WTC11 (cell line): Measurements from ENCODE around the gene GATA2. TPM values are rescaled to one million over a fixed set of nuclear protein-coding genes. Genes with fewer than 3 reads are reported as not detected.

Experiments used
- ATAC-seq: fragments of 200-7000 bp; cut with Tn5 transposase; 2 replicates; pipeline ENCODE4 v1.10.0; 2021; ENCODE audit warnings: mild to moderate bottlenecking, moderate library complexity
- CTCF ChIA-PET: fragments of 300-600 bp; sonication (Branson Sonifier 250); formaldehyde crosslinking; loops from one replicate; lab custom pipeline; 2021; ENCODE audit warnings: antibody characterized with exemption; lab: Charles Lee
- POLR2A ChIA-PET: fragments of 350-600 bp; sonication (Branson Sonifier 250); formaldehyde crosslinking; loops from one replicate; lab custom pipeline; 2021; ENCODE audit warnings: antibody characterized with exemption; lab: Charles Lee
- DNase-seq: peaks from one replicate; pipeline ENCODE4 v3.0.0; 2021; ENCODE audit warnings: low spot score
- H3K27ac Mint-ChIP-seq: 2 replicates; pipeline ENCODE4 v1.8.0; 2021; ENCODE audit warnings: mixed read lengths
- H3K27me3 Mint-ChIP-seq: 2 replicates; pipeline ENCODE4 v1.8.0; 2021; ENCODE audit warnings: low read depth, mild to moderate bottlenecking, moderate library complexity, mixed read lengths
- H3K36me3 Mint-ChIP-seq: 2 replicates; pipeline ENCODE4 v1.8.0; 2021; ENCODE audit warnings: mixed read lengths
- H3K4me1 Mint-ChIP-seq: 2 replicates; pipeline ENCODE4 v1.8.0; 2022; ENCODE audit warnings: mixed read lengths
- H3K4me3 Mint-ChIP-seq: 2 replicates; pipeline ENCODE4 v1.8.0; 2021; ENCODE audit warnings: mild to moderate bottlenecking, moderate library complexity, mixed read lengths
- H3K9me3 Mint-ChIP-seq: 2 replicates; pipeline ENCODE4 v1.8.0; 2021; ENCODE audit warnings: mixed read lengths
- AR ChIP-seq: fragments of 250-450 bp; sonication (Bioruptor Pico); IDR thresholded peaks from 2 replicates; pipeline ENCODE4 v1.9.0; 2021; ENCODE audit warnings: mild to moderate bottlenecking
- CREM ChIP-seq: sonication (generic); formaldehyde crosslinking; IDR thresholded peaks from 2 replicates; pipeline ENCODE4 v1.8.1; 2022; ENCODE audit warnings: mild to moderate bottlenecking, missing genetic modification reagents, moderate library complexity
- EMX1 ChIP-seq: fragments of 250-450 bp; sonication (Bioruptor Pico); IDR thresholded peaks from 2 replicates; pipeline ENCODE4 v1.8.0; 2021; ENCODE audit warnings: mild to moderate bottlenecking
- ESRRA ChIP-seq: sonication (generic); formaldehyde crosslinking; IDR thresholded peaks from 2 replicates; pipeline ENCODE4 v1.8.1; 2022; ENCODE audit warnings: mild to moderate bottlenecking, missing genetic modification reagents, borderline replicate concordance
- IRF2 ChIP-seq: sonication (generic); formaldehyde crosslinking; IDR thresholded peaks from 2 replicates; pipeline ENCODE4 v1.8.0; 2022; ENCODE audit warnings: low read depth, missing genetic modification reagents, borderline replicate concordance
- MXD4 ChIP-seq: fragments of 250-450 bp; sonication (Bioruptor Pico); IDR thresholded peaks from 2 replicates; pipeline ENCODE4 v1.8.0; 2021; ENCODE audit warnings: mild to moderate bottlenecking, moderate library complexity, borderline replicate concordance
- NFATC4 ChIP-seq: fragments of 250-450 bp; sonication (Bioruptor Pico); IDR thresholded peaks from 2 replicates; pipeline ENCODE4 v1.9.0; 2021; ENCODE audit warnings: mild to moderate bottlenecking
- SMAD4 ChIP-seq: sonication (generic); formaldehyde crosslinking; IDR thresholded peaks from 2 replicates; pipeline ENCODE4 v1.8.0; 2022; ENCODE audit warnings: mild to moderate bottlenecking, missing genetic modification reagents
- TEAD1 ChIP-seq: sonication (generic); formaldehyde crosslinking; IDR thresholded peaks from 2 replicates; pipeline ENCODE4 v1.8.0; 2022; ENCODE audit warnings: mild to moderate bottlenecking, missing genetic modification reagents
- TEAD4 ChIP-seq: sonication (generic); formaldehyde crosslinking; IDR thresholded peaks from 2 replicates; pipeline ENCODE4 v1.8.0; 2022; ENCODE audit warnings: mild to moderate bottlenecking, missing genetic modification reagents
- ZNF219 ChIP-seq: sonication (generic); formaldehyde crosslinking; IDR thresholded peaks from 2 replicates; pipeline ENCODE4 v1.8.0; 2023; ENCODE audit warnings: missing genetic modification reagents, mild to moderate bottlenecking, borderline replicate concordance
- ZNF512 ChIP-seq: sonication (generic); formaldehyde crosslinking; IDR thresholded peaks from 2 replicates; pipeline ENCODE4 v1.8.1; 2022; ENCODE audit warnings: missing genetic modification reagents, borderline replicate concordance
- ZSCAN18 ChIP-seq: fragments of 250-450 bp; sonication (Bioruptor Pico); IDR thresholded peaks from 2 replicates; pipeline ENCODE4 v2.1.2; 2022; ENCODE audit warnings: mild to moderate bottlenecking, moderate library complexity
- total RNA-seq: library from RNA; stranded (reverse); gene quantifications from 3 replicates; pipeline ENCODE4 v1.2.3, GENCODE V29; 2021
- TF ChIP-seq, protein P1 (sequence below): sonication (generic); formaldehyde crosslinking; IDR thresholded peaks from 2 replicates; pipeline ENCODE4 v1.8.0; 2022; ENCODE audit warnings: mild to moderate bottlenecking, missing genetic modification reagents
- TF ChIP-seq, protein P2 (sequence below): sonication (generic); formaldehyde crosslinking; IDR thresholded peaks from 2 replicates; pipeline ENCODE4 v1.8.1; 2022; ENCODE audit warnings: mild to moderate bottlenecking, moderate library complexity, missing genetic modification reagents
- TF ChIP-seq, protein P3 (sequence below): sonication (generic); formaldehyde crosslinking; IDR thresholded peaks from 2 replicates; pipeline ENCODE4 v1.8.0; 2023; ENCODE audit warnings: missing genetic modification reagents
- TF ChIP-seq, protein P4 (sequence below): fragments of 250-450 bp; sonication (Bioruptor Pico); IDR thresholded peaks from 2 replicates; pipeline ENCODE4 v1.8.0; 2021; ENCODE audit warnings: mild to moderate bottlenecking
- TF ChIP-seq, protein P5 (sequence below): sonication (generic); formaldehyde crosslinking; IDR thresholded peaks from 2 replicates; pipeline ENCODE4 v1.8.1; 2022; ENCODE audit warnings: mild to moderate bottlenecking, missing genetic modification reagents, moderate library complexity, borderline replicate concordance

The GATA2 gene
- total RNA-seq, 1 experiment from 2014 or later = 1.6 TPM

- TF ChIP-seq NFATC4 (CRISPR knock-in tag) = no peak
- TF ChIP-seq SMAD4 (CRISPR knock-in tag) = no peak
- no peak for TF ChIP-seq MXD4
- no peak for TF ChIP-seq TEAD4
Observed at GRCh38 chr3:128490650-128490914, 2.4 kb downstream of the GATA2 start (continued).

- CTCF ChIA-PET = interaction anchor here (0.7 to 3.6 kb wide), 15 partner anchors 7 to 394 kb away, joined by 3 to 14 read pairs (median 4); no protein-coding TSS in a partner anchor
- peak; percentile 1 for ATAC-seq
- peak overlapping the region; percentile 72 for H3K4me3 Mint-ChIP-seq
Observed at GRCh38 chr3:128489927-128490649, 2.9 kb downstream of the GATA2 start.

GRCh38 chr3:128489674-128489926 lies 3.4 kb downstream of the GATA2 start:
- ATAC-seq = no peak
- peaks cover 100% of the 10 kb centered on the region for H3K27me3 Mint-ChIP-seq
- CTCF ChIA-PET = interaction anchor here (0.7 to 3.6 kb wide), 15 partner anchors 8 to 394 kb away, joined by 3 to 14 read pairs (median 4); no protein-coding TSS in a partner anchor
- peaks cover 49% of the 10 kb centered on the region for H3K4me1 Mint-ChIP-seq
- no peak overlapping the region for H3K27ac Mint-ChIP-seq
- POLR2A ChIA-PET = interaction anchor here (1.0 kb wide), 1 partner anchor 10 kb away, joined by 3 read pairs; no protein-coding TSS in a partner anchor
- no peak for DNase-seq
- H3K9me3 Mint-ChIP-seq = no peaks in the 10 kb centered on the region
- H3K4me3 Mint-ChIP-seq = peak overlapping the region; percentile 72
- no peaks in the 10 kb centered on the region; the same call in 1 of the 2 replicates for H3K36me3 Mint-ChIP-seq
- TF ChIP-seq TEAD4 (no peak), MXD4 (no peak)

More at GRCh38 chr3:128489927-128490649, 2.9 kb downstream of the GATA2 start:
- TF ChIP-seq CREM (CRISPR knock-in tag) = no peak
- TF ChIP-seq ZNF512 (CRISPR knock-in tag) = no peak
- TF ChIP-seq, protein P1, sequence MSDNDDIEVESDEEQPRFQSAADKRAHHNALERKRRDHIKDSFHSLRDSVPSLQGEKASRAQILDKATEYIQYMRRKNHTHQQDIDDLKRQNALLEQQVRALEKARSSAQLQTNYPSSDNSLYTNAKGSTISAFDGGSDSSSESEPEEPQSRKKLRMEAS = 0 out of 2 replicates have a peak, but pooled peaks have one; percentile 23
- TF ChIP-seq AR (CRISPR knock-in tag) = no peak
- TF ChIP-seq ESRRA (CRISPR knock-in tag) = no peak
- TF ChIP-seq, protein P2, sequence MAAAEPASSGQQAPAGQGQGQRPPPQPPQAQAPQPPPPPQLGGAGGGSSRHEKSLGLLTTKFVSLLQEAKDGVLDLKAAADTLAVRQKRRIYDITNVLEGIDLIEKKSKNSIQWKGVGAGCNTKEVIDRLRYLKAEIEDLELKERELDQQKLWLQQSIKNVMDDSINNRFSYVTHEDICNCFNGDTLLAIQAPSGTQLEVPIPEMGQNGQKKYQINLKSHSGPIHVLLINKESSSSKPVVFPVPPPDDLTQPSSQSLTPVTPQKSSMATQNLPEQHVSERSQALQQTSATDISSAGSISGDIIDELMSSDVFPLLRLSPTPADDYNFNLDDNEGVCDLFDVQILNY (CRISPR knock-in tag) = 0 out of 2 replicates have a peak, but pooled peaks have one; percentile 33
- TF ChIP-seq, protein P3, sequence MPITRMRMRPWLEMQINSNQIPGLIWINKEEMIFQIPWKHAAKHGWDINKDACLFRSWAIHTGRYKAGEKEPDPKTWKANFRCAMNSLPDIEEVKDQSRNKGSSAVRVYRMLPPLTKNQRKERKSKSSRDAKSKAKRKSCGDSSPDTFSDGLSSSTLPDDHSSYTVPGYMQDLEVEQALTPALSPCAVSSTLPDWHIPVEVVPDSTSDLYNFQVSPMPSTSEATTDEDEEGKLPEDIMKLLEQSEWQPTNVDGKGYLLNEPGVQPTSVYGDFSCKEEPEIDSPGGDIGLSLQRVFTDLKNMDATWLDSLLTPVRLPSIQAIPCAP (CRISPR knock-in tag) = 0 out of 2 replicates have a peak, but pooled peaks have one; percentile 43
- POLR2A ChIA-PET = no interaction called here
- H3K36me3 Mint-ChIP-seq = no peaks in the 10 kb centered on the region; the same call in 1 of the 2 replicates
- H3K4me1 Mint-ChIP-seq = peaks cover 44% of the 10 kb centered on the region
- no peak overlapping the region for H3K27ac Mint-ChIP-seq
- no peaks in the 10 kb centered on the region for H3K9me3 Mint-ChIP-seq
- peaks cover 100% of the 10 kb centered on the region for H3K27me3 Mint-ChIP-seq
- peak; percentile 64 for DNase-seq

DNA sequence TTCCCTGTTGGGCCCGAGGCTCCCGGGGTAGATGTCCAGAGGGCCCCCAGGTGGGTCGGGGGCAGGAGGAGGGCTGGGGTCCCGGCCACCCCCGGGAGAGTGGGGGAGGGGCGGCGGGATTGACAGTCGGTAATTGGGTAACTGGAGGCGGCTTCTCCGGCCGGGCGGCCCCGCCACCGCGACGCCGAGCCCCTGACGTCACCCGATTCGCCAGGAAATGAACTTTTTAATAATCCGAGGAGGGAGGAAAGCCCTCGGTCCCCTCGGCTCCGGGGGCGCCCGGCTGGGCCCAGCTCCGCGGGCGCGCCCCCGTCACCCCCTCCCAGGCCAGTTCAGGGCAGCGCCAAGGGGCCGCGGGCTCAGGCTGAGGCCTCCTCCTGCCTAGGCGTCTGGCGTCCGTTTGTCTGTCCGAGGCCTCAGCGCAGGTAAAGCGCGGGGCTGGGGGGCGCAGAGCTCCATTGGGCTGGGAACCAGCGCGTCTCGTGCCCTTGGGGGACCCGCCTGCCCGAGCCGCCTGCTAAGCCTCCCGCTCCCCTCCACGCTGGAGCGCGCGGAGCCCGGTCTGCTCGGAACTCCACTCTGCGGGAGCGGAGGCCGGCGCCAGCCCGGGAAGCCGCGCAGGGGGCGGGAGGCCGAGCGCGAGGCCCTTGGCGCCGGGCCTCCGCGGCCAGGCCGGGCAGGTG lies 3.9 kb downstream of the GATA2 start:
- DNase-seq (peak; percentile 56), ATAC-seq (no peak)
- H3K4me3 Mint-ChIP-seq = peak overlapping the region; percentile 67
- TF ChIP-seq ZNF219 (CRISPR knock-in tag) = no peak
- no peak for TF ChIP-seq ZSCAN18 (CRISPR knock-in tag)
- no peak for TF ChIP-seq IRF2
- TF ChIP-seq, protein P4, sequence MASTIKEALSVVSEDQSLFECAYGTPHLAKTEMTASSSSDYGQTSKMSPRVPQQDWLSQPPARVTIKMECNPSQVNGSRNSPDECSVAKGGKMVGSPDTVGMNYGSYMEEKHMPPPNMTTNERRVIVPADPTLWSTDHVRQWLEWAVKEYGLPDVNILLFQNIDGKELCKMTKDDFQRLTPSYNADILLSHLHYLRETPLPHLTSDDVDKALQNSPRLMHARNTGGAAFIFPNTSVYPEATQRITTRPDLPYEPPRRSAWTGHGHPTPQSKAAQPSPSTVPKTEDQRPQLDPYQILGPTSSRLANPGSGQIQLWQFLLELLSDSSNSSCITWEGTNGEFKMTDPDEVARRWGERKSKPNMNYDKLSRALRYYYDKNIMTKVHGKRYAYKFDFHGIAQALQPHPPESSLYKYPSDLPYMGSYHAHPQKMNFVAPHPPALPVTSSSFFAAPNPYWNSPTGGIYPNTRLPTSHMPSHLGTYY (CRISPR knock-in tag) = no peak
- TF ChIP-seq, protein P5, sequence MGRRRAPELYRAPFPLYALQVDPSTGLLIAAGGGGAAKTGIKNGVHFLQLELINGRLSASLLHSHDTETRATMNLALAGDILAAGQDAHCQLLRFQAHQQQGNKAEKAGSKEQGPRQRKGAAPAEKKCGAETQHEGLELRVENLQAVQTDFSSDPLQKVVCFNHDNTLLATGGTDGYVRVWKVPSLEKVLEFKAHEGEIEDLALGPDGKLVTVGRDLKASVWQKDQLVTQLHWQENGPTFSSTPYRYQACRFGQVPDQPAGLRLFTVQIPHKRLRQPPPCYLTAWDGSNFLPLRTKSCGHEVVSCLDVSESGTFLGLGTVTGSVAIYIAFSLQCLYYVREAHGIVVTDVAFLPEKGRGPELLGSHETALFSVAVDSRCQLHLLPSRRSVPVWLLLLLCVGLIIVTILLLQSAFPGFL (CRISPR knock-in tag) = no peak
- TF ChIP-seq TEAD1 = no peak
- no peak for TF ChIP-seq EMX1 (CRISPR knock-in tag)
- POLR2A ChIA-PET = interaction anchor here (1.0 kb wide), 1 partner anchor 9 kb away, joined by 3 read pairs; no protein-coding TSS in a partner anchor
- H3K4me1 Mint-ChIP-seq = peaks cover 52% of the 10 kb centered on the region
- H3K27ac Mint-ChIP-seq = no peak overlapping the region
- no peaks in the 10 kb centered on the region; the same call in 1 of the 2 replicates for H3K36me3 Mint-ChIP-seq
- CTCF ChIA-PET = interaction anchor here (0.8 to 3.6 kb wide), 14 partner anchors 8 to 393 kb away, joined by 3 to 14 read pairs (median 4); no protein-coding TSS in a partner anchor
- H3K27me3 Mint-ChIP-seq = peaks cover 100% of the 10 kb centered on the region
- H3K9me3 Mint-ChIP-seq = no peaks in the 10 kb centered on the region
